Measurements from ENCODE around the gene GLI1. TPM values are rescaled to one million over a fixed set of nuclear protein-coding genes. Genes with fewer than 3 reads are reported as not detected.

GLI1 gene
- total RNA-seq, 1 donor from 2014 or later, result 0.77 TPM

GRCh38 chr12:57454213-57454565, 5.4 kb upstream of the GLI1 start:
- Mint-ChIP-seq H3K27ac (ENCODE audit: unreplicated experiment) (no peak overlapping the region), H3K27me3 (ENCODE audit: unreplicated experiment) (peaks cover 11% of the 10 kb centered on the region), H3K4me1 (ENCODE audit: unreplicated experiment) (peaks cover 5% of the 10 kb centered on the region), H3K36me3 (ENCODE audit: low read depth, unreplicated experiment) (peaks cover 11% of the 10 kb centered on the region), H3K4me3 (ENCODE audit: unreplicated experiment) (no peak overlapping the region), H3K9me3 (ENCODE audit: unreplicated experiment) (no peaks in the 10 kb centered on the region)
- DNase-seq (ENCODE audit: low spot score), result no peak
- no peak for TF ChIP-seq CTCF (IDR thresholded peaks at IDR 0.05; ENCODE audit: unreplicated experiment)

- H3K9me3 Mint-ChIP-seq (ENCODE audit: unreplicated experiment), result no peaks in the 10 kb centered on the region
- H3K4me3 Mint-ChIP-seq (ENCODE audit: unreplicated experiment), result no peak within 1 kb of the TSS
- DNase-seq (ENCODE audit: low spot score), result no peak
- peaks cover 14% of the 10 kb centered on the region for H3K27me3 Mint-ChIP-seq (ENCODE audit: unreplicated experiment)
- H3K27ac Mint-ChIP-seq (ENCODE audit: unreplicated experiment), result no peak within 1 kb of the TSS
- H3K36me3 Mint-ChIP-seq (ENCODE audit: low read depth, unreplicated experiment), result peaks cover 11% of the 10 kb centered on the region
- H3K4me1 Mint-ChIP-seq (ENCODE audit: unreplicated experiment), result peaks cover 8% of the 10 kb centered on the region
- no peak for TF ChIP-seq CTCF (IDR thresholded peaks at IDR 0.05; ENCODE audit: unreplicated experiment)
These were observed 4.8 kb upstream of the GLI1 start, which contains the start of gene INHBE for GRCh38 chr12:57454566-57455373. Gene INHBE, plus strand, starts transcription at chr12:57455307. Its CDS starts 230 bp downstream, at chr12:57455537.

GRCh38 chr12:57455374-57456144, 4.0 kb upstream of the GLI1 start:
- DNase-seq (ENCODE audit: low spot score), result no peak
- peaks cover 12% of the 10 kb centered on the region for H3K4me1 Mint-ChIP-seq (ENCODE audit: unreplicated experiment)
- peaks cover 17% of the 10 kb centered on the region for H3K27me3 Mint-ChIP-seq (ENCODE audit: unreplicated experiment)
- H3K27ac Mint-ChIP-seq (ENCODE audit: unreplicated experiment), result no peak overlapping the region
- no peaks in the 10 kb centered on the region for H3K9me3 Mint-ChIP-seq (ENCODE audit: unreplicated experiment)
- H3K4me3 Mint-ChIP-seq (ENCODE audit: unreplicated experiment), result no peak overlapping the region
- no peak for TF ChIP-seq CTCF (IDR thresholded peaks at IDR 0.05; ENCODE audit: unreplicated experiment)
- peaks cover 6% of the 10 kb centered on the region for H3K36me3 Mint-ChIP-seq (ENCODE audit: low read depth, unreplicated experiment)

GRCh38 chr12:57456145-57456700, 3.4 kb upstream of the GLI1 start:
- peaks cover 12% of the 10 kb centered on the region for H3K4me1 Mint-ChIP-seq (ENCODE audit: unreplicated experiment)
- peak; percentile 45 for TF ChIP-seq CTCF (IDR thresholded peaks at IDR 0.05; ENCODE audit: unreplicated experiment)

More at GRCh38 chr12:57456145-57456700, 3.4 kb upstream of the GLI1 start:
- Mint-ChIP-seq H3K36me3 (ENCODE audit: low read depth, unreplicated experiment) (peaks cover 4% of the 10 kb centered on the region), H3K4me3 (ENCODE audit: unreplicated experiment) (no peak overlapping the region), H3K27ac (ENCODE audit: unreplicated experiment) (no peak overlapping the region), H3K27me3 (ENCODE audit: unreplicated experiment) (peaks cover 19% of the 10 kb centered on the region), H3K9me3 (ENCODE audit: unreplicated experiment) (no peaks in the 10 kb centered on the region)
- DNase-seq (ENCODE audit: low spot score), result peak; percentile 71

Measured in endothelial cell (in vitro differentiated cells).